ENCODE results near the gene IAH1.

DNA sequence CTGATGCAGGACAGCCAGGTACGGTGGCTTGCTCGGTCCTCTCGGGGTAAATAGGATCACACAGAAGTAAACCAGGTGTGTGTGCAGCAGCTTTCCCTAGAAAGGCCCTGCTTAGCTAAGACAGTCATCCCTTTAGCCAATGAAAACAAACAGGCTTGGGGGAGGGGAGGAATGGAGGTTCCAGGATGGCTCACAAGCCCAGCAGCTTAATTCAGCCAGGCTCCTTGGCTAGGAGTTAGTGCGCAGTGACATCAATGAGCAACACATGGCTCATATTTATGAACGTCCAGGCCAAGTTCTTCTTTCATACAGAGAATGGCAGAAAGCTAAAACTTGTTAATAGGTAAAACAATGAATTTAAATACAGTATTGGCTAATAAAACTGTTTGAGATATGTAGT, 10.2 kb downstream of the IAH1 start:
- TF ChIP-seq, protein P1, sequence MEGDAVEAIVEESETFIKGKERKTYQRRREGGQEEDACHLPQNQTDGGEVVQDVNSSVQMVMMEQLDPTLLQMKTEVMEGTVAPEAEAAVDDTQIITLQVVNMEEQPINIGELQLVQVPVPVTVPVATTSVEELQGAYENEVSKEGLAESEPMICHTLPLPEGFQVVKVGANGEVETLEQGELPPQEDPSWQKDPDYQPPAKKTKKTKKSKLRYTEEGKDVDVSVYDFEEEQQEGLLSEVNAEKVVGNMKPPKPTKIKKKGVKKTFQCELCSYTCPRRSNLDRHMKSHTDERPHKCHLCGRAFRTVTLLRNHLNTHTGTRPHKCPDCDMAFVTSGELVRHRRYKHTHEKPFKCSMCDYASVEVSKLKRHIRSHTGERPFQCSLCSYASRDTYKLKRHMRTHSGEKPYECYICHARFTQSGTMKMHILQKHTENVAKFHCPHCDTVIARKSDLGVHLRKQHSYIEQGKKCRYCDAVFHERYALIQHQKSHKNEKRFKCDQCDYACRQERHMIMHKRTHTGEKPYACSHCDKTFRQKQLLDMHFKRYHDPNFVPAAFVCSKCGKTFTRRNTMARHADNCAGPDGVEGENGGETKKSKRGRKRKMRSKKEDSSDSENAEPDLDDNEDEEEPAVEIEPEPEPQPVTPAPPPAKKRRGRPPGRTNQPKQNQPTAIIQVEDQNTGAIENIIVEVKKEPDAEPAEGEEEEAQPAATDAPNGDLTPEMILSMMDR (IDR thresholded peaks at IDR 0.05), result no peak
- TF ChIP-seq POLR2A (IDR thresholded peaks at IDR 0.05), result no peak

Measured in prostate gland (tissue), 2 donors.